Lower lobe of right lung (tissue), 2 donors: Measurements from ENCODE around the gene ARHGEF28. TPM values are rescaled to one million over a fixed set of nuclear protein-coding genes. Genes with fewer than 3 reads are reported as not detected.

ENCODE experiments used
- ATAC-seq, 2 donors: fragments of 200-7000 bp; cut with Tn5 transposase; one replicate each; pipeline ENCODE4 v1.9.1; 2020 to 2022; ENCODE audit warnings: mild to moderate bottlenecking in 2 of 2, moderate library complexity in 2 of 2
- DNase-seq: peaks from one replicate; pipeline ENCODE4 v3.0.0-alpha.2; 2020
- H3K27ac ChIP-seq: fragments of 200-600 bp; one replicate; pipeline ENCODE4 v1.8.0; 2022
- H3K27me3 ChIP-seq: fragments of 200-600 bp; one replicate; pipeline ENCODE4 v1.8.0; 2022; ENCODE audit warnings: low read depth
- H3K36me3 ChIP-seq: fragments of 200-600 bp; one replicate; pipeline ENCODE4 v1.8.0; 2022; ENCODE audit warnings: mild to moderate bottlenecking
- H3K4me1 ChIP-seq: fragments of 200-600 bp; one replicate; pipeline ENCODE4 v1.8.0; 2022
- H3K4me3 ChIP-seq: fragments of 200-600 bp; one replicate; pipeline ENCODE4 v1.8.0; 2022; ENCODE audit warnings: mild to moderate bottlenecking
- H3K9me3 ChIP-seq: fragments of 200-600 bp; one replicate; pipeline ENCODE4 v1.8.0; 2022
- CTCF ChIP-seq: fragments of 200-600 bp; IDR thresholded peaks from one replicate; pipeline ENCODE4 v1.8.0; 2022; ENCODE audit warnings: antibody characterized with exemption, mild to moderate bottlenecking
- intact Hi-C: fragments of 100-400 bp; cut with DNase I; formaldehyde crosslinking; loops from one replicate; pipeline ENCODE4 v1.11.0; 2022
- total RNA-seq: library from RNA; stranded (reverse); fragmentation: NEBNext Ultra II Directional; extraction: Animal tissue kit (Norgen Biotek cat#: 25700); gene quantifications from one replicate; pipeline ENCODE4 v1.2.1, GENCODE V29; 2021
- donor health status: DM: no; HTN: yes; CAD: no; lungs with severe emphysema.

The ARHGEF28 gene
- total RNA-seq, 1 donor from 2014 or later, result 30.4 TPM

GRCh38 chr5:73966451-73966850 lies 340.5 kb downstream of the ARHGEF28 start:
- Histone ChIP-seq H3K4me1 (no peaks in the 10 kb centered on the region), H3K36me3 (no peaks in the 10 kb centered on the region), H3K27me3 (no peaks in the 10 kb centered on the region), H3K9me3 (no peaks in the 10 kb centered on the region), H3K4me3 (no peak overlapping the region), H3K27ac (no peak overlapping the region)
- DNase-seq (no peak), ATAC-seq (no peak)
- intact Hi-C loops, result no loop called here
- TF ChIP-seq CTCF, result no peak

- Histone ChIP-seq H3K36me3 (no peaks in the 10 kb centered on the region), H3K27me3 (no peaks in the 10 kb centered on the region), H3K4me1 (no peaks in the 10 kb centered on the region), H3K4me3 (no peak overlapping the region), H3K9me3 (no peaks in the 10 kb centered on the region), H3K27ac (no peak overlapping the region)
- intact Hi-C loops, result no loop called here
- ATAC-seq, result no peak
- no peak for TF ChIP-seq CTCF
- DNase-seq, result no peak
These were observed 341.4 kb downstream of the ARHGEF28 start for GRCh38 chr5:73967347-73967746.

DNA sequence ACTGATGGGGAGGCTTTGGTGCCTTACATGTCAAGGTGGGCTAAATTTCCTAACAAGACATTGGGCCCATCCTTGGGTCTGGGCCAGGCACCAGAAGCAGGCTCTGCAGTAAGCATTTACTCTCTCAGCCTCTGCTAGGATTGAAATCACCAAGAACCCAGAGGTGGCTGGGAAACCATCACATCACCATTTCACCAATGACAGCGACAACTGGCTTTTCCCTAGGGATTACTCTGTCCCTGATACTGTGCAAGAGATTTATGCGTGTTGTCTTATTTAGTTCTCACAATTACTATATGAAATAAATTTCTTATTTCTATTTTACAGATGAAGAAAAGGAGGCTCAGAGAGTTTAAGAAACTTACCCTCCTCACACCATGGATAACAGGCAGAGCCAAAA lies 342.2 kb downstream of the ARHGEF28 start:
- no peak for DNase-seq
- H3K27me3 ChIP-seq, result no peaks in the 10 kb centered on the region
- TF ChIP-seq CTCF, result no peak
- intact Hi-C loops, result no loop called here
- H3K36me3 ChIP-seq, result no peaks in the 10 kb centered on the region
- H3K9me3 ChIP-seq, result no peaks in the 10 kb centered on the region
- ATAC-seq, result no peak
- no peak overlapping the region for H3K4me3 ChIP-seq
- H3K27ac ChIP-seq, result no peak overlapping the region
- no peaks in the 10 kb centered on the region for H3K4me1 ChIP-seq

DNA sequence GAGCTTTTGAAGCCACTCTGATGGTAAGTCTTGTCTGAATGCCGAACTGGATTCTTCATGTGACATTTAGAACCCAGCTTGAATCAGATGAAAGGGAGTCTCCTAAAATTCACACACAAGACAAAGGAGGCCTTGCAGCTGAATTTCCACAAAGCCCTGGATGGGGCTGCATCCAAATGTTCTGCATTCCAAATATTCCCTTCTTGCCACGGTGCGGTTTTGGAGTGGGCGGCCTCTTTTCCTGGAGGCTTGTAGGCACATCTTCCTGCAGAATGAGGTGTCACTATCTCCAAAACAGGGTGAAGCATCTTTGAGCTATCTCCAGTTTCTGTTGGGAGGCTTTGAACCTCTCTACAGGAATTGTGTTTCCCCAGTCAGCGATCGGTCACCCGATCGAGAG lies 342.7 kb downstream of the ARHGEF28 start:
- no peak overlapping the region for H3K4me3 ChIP-seq
- no peak for DNase-seq
- no peak for TF ChIP-seq CTCF
- intact Hi-C loops, result no loop called here
- no peak for ATAC-seq
- H3K4me1 ChIP-seq, result no peaks in the 10 kb centered on the region
- H3K27ac ChIP-seq, result no peak overlapping the region
- H3K36me3 ChIP-seq, result no peaks in the 10 kb centered on the region
- H3K9me3 ChIP-seq, result no peaks in the 10 kb centered on the region
- no peaks in the 10 kb centered on the region for H3K27me3 ChIP-seq

- H3K27ac ChIP-seq, result no peak overlapping the region
- ATAC-seq, result no peak
- intact Hi-C loops, result no loop called here
- no peaks in the 10 kb centered on the region for H3K27me3 ChIP-seq
- H3K4me3 ChIP-seq, result no peak overlapping the region
- DNase-seq, result no peak
- no peaks in the 10 kb centered on the region for H3K36me3 ChIP-seq
- H3K4me1 ChIP-seq, result no peaks in the 10 kb centered on the region
- H3K9me3 ChIP-seq, result no peaks in the 10 kb centered on the region
- no peak for TF ChIP-seq CTCF
These were observed 343.4 kb downstream of the ARHGEF28 start for GRCh38 chr5:73969195-73970036.
